Colonic mucosa (tissue), 4 donors: ENCODE measurements around the gene FER1L5. TPM values are rescaled to one million over a fixed set of nuclear protein-coding genes. Genes with fewer than 3 reads are reported as not detected.

ENCODE experiments used
- DNase-seq: peaks from one replicate; pipeline ENCODE4 v3.0.0-alpha.2; 2020
- H3K27ac ChIP-seq: fragments of 200-600 bp; one replicate; pipeline ENCODE4 v1.8.0; 2021
- H3K27me3 ChIP-seq: fragments of 200-600 bp; one replicate; pipeline ENCODE4 v1.8.0; 2021
- H3K36me3 ChIP-seq: fragments of 200-600 bp; one replicate; pipeline ENCODE4 v1.8.0; 2021
- H3K4me1 ChIP-seq: fragments of 200-600 bp; one replicate; pipeline ENCODE4 v1.8.0; 2021; ENCODE audit warnings: mild to moderate bottlenecking
- H3K4me3 ChIP-seq: fragments of 200-600 bp; one replicate; pipeline ENCODE4 v1.8.0; 2021
- H3K9ac ChIP-seq, 2 donors: one replicate each; pipeline ENCODE4 v1.7.0; 2013; ENCODE audit warnings: control low read depth in 2 of 2, low read depth in 2 of 2, low read length in 2 of 2
- H3K9me3 ChIP-seq: fragments of 200-600 bp; one replicate; pipeline ENCODE4 v1.8.0; 2021
- CTCF ChIP-seq: fragments of 200-600 bp; IDR thresholded peaks from one replicate; pipeline ENCODE4 v1.8.0; 2022; ENCODE audit warnings: antibody characterized with exemption, mild to moderate bottlenecking
- intact Hi-C: fragments of 100-400 bp; cut with DNase I; formaldehyde crosslinking; loops from one replicate; pipeline ENCODE4 v1.14.1; 2022
- total RNA-seq, 2 donors: library from RNA; stranded (reverse); fragmentation: NEBNext Ultra II Directional in 1 of 2; extraction: Animal tissue kit (Norgen Biotek cat#: 25700) in 1 of 2; gene quantifications; one replicate each; pipeline ENCODE4 v1.2.1, GENCODE V29; 2021
- donor health status: healthy.
- donor health status: DM: no; HTN: no; CAD: no.
- donor health status: DM: no; HTN: no; CAD: no.

Gene FER1L5
- total RNA-seq, 2 donors from 2014 or later, result not detected

DNA sequence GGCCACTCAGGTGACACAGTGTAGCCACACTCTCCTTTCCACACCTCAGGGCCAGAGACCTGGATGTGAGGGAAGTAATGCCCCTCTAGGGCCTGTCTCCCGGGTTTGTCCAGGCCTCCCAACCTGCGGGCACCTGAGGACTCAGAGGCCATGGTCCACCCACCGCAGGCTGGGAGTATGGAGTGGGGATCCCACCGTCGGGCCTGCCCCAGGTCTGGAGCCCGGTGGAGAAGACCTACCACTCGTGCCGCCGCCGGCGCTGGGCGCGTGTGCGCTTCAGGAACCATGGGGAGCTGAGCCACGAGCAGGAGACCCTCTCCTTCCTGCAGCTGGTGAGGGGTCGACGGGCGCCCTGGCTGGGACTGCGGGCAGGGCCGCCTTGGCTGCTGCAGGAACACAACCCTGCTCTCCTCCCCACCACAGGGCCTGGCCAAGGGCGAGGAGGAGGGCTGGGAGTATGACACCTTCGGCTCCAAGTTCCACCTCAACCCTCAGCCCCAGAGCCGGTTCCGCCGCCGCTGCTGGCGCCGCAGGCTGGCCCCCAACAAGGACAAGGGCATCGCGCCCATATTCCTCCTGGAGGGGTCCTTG is 48.6 kb downstream of the FER1L5 start:
- Histone ChIP-seq H3K4me1 (no peaks in the 10 kb centered on the region), H3K9ac (no peak overlapping the region), H3K27me3 (no peaks in the 10 kb centered on the region), H3K36me3 (no peaks in the 10 kb centered on the region), H3K9me3 (no peaks in the 10 kb centered on the region), H3K27ac (no peak overlapping the region), H3K4me3 (no peak overlapping the region)
- no peak for DNase-seq
- TF ChIP-seq CTCF, result no peak
- intact Hi-C loops, result no loop called here

- Histone ChIP-seq H3K9me3 (no peaks in the 10 kb centered on the region), H3K4me3 (no peak overlapping the region), H3K4me1 (no peaks in the 10 kb centered on the region), H3K27ac (no peak overlapping the region), H3K36me3 (no peaks in the 10 kb centered on the region), H3K27me3 (no peaks in the 10 kb centered on the region), H3K9ac (no peak overlapping the region)
- DNase-seq, result no peak
- intact Hi-C loops, result no loop called here
- no peak for TF ChIP-seq CTCF
Measured at GRCh38 chr2:96692094-96692971, 49.8 kb downstream of the FER1L5 start.

DNA sequence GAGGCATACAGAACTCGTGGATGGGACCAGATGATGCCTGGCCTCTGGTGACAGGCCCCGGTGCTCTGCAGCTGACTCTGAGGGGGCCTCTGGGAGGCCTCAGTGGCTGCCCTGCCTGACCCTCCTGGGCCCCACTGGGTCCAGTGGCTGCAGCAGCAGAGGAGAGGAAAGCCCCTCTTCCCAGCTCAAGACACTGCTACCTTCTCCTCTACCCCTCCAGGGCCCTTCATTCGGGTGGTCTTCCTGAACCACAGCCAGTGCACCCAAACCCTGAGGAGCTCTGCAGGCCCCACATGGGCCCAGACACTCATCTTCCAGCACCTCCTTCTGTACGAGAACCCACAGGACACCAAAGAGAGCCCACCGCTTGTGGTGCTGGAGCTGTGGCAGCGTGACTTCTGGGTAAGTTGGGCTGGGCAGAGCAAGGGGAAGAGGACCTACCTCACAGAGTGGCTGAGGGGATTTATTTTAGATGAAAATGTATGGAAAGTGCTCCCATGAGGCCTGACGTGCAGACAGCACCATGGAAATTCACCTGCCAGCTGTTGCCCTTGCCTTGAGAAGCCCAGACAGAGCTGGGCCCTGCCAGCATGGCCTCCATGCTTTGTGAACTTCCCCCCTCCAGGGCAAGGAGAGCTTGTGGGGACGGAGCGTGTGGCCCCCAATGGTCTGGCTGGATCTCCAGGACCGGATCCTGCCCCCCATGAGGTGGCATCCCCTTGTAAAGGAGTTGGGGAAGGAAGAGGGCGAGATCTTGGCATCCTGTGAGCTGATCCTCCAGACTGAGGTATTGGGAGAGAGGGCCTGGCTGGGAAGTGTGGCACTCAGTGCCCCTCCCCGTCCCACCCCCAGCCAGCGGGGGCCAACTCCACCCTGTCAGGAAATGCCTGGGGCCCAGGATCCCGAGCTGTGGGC is 51.0 kb downstream of the FER1L5 start:
- H3K9ac ChIP-seq, result no peak overlapping the region
- H3K27me3 ChIP-seq, result no peaks in the 10 kb centered on the region
- H3K36me3 ChIP-seq, result no peaks in the 10 kb centered on the region
- intact Hi-C loops, result no loop called here
- no peak for DNase-seq
- no peaks in the 10 kb centered on the region for H3K9me3 ChIP-seq
- no peaks in the 10 kb centered on the region for H3K4me1 ChIP-seq
- no peak overlapping the region for H3K27ac ChIP-seq
- no peak overlapping the region for H3K4me3 ChIP-seq
- no peak for TF ChIP-seq CTCF

- DNase-seq, result no peak
- no peak for TF ChIP-seq CTCF
- no peaks in the 10 kb centered on the region for H3K27me3 ChIP-seq
- H3K36me3 ChIP-seq, result no peaks in the 10 kb centered on the region
- no peak overlapping the region for H3K4me3 ChIP-seq
- H3K9ac ChIP-seq, result no peak overlapping the region
- intact Hi-C loops, result no loop called here
- no peak overlapping the region for H3K27ac ChIP-seq
- H3K4me1 ChIP-seq, result no peaks in the 10 kb centered on the region
- no peaks in the 10 kb centered on the region for H3K9me3 ChIP-seq
Measured at GRCh38 chr2:96694279-96694678, 51.7 kb downstream of the FER1L5 start.

DNA sequence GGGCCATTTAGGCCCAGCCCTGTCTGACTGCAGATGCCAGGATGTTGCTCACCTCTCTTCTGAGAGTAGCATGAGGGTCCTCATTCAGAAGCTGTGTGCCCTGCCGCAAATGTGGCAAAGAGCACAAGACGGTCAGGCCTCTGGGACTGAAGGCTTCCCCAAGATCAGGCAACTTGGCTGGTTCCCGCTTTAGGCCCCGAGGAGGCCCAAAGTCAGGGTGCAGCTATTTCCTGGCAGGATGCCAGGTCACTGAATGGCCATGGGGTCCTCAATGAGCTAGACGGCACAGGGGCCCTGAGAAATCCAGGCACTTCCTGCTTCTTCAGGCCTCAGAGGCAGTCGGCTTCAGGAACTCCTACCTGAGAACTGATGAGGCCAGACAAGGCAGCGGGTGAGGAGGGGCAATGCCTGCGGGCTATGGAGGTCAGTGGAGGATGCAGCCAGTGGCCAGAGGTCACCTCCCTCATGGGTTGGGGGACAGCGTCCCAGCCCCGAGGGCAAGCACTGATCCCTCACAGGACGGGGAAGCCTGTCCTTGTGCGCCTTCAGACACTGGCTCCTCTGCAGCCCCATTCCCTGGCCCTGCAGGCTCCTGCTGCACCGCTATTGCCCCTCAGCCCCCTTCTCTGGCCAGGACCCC is 52.4 kb downstream of the FER1L5 start:
- H3K9ac ChIP-seq, result no peak overlapping the region
- no peaks in the 10 kb centered on the region for H3K9me3 ChIP-seq
- no peaks in the 10 kb centered on the region for H3K4me1 ChIP-seq
- no peak overlapping the region for H3K27ac ChIP-seq
- H3K27me3 ChIP-seq, result no peaks in the 10 kb centered on the region
- H3K36me3 ChIP-seq, result no peaks in the 10 kb centered on the region
- no peak overlapping the region for H3K4me3 ChIP-seq
- DNase-seq, result no peak
- intact Hi-C loops, result no loop called here
- TF ChIP-seq CTCF, result no peak
